Measurements from ENCODE around the gene FGF14. TPM values are rescaled to one million over a fixed set of nuclear protein-coding genes. Genes with fewer than 3 reads are reported as not detected.

FGF14 gene
- total and polyA plus RNA-seq, 5 experiments from 2014 or later = not detected

GRCh38 chr13:102049853-102050252 is 352.0 kb downstream of the FGF14 start:
- Mint-ChIP-seq H3K9me3 (peaks cover 4 to 59% (median 35%) of the 10 kb centered on the region in 9 donors), H3K27me3 (no peaks in the 10 kb centered on the region), H3K36me3 (peaks cover 0 to 19% (median 0%) of the 10 kb centered on the region in 3 donors), H3K4me1 (no peaks in the 10 kb centered on the region), H3K4me3 (no peak overlapping the region), H3K27ac (no peak overlapping the region)
- POLR2A ChIA-PET = no interaction called here
- DNase-seq (no peak), ATAC-seq (no peak)

DNA sequence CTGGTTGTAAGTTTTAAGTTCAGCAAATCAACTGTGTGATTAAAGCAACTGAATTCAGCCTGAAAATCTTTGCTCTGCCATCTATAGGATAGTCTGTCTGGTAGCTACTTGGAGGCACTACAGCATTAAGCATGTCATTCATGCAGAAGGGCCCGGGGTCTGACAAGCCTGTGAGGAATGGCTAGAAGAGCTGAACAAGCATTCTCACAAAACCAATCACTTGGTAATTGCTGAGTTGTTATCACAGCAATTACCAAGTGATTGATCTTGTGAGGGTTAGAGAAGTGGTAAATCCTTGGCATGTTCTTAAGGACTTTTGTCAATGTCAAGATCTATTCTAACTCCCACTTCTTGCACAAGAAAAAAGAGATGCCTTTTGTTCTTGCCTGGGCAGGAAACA is 356.1 kb downstream of the FGF14 start:
- ATAC-seq = no peak
- peaks cover 3 to 26% (median 13%) of the 10 kb centered on the region in 9 donors for H3K9me3 Mint-ChIP-seq
- H3K27ac Mint-ChIP-seq = no peak overlapping the region
- H3K4me3 Mint-ChIP-seq = no peak overlapping the region
- peaks cover 0 to 5% (median 0%) of the 10 kb centered on the region in 3 donors for H3K36me3 Mint-ChIP-seq
- no peak for DNase-seq
- POLR2A ChIA-PET = no interaction called here
- H3K4me1 Mint-ChIP-seq = no peaks in the 10 kb centered on the region
- H3K27me3 Mint-ChIP-seq = no peaks in the 10 kb centered on the region

DNA sequence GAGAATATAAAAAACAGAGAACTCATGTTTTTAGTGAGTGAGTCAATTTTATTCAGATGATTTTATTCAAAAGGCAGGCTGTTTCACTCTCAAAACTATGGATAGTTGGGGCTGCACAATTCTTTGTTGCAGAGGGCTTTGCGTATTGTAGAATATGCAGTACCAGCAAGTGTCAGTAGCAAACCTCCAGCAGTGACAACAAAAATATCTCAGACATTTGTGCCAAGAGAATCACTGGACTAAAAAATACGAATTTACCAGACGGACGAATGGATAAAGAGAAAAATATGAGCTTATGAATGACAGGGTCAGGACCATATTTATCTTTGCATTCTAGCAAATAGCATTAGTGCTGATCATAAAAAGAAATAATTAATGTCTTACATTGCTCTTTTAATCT is 359.1 kb downstream of the FGF14 start:
- ATAC-seq (no peak), DNase-seq (no peak)
- POLR2A ChIA-PET = no interaction called here
- Mint-ChIP-seq H3K27me3 (no peaks in the 10 kb centered on the region), H3K4me1 (no peaks in the 10 kb centered on the region), H3K9me3 (peaks cover 0 to 6% (median 0%) of the 10 kb centered on the region in 9 donors), H3K36me3 (no peaks in the 10 kb centered on the region), H3K27ac (no peak overlapping the region), H3K4me3 (no peak overlapping the region)

GRCh38 chr13:102041544-102041943 is 360.3 kb downstream of the FGF14 start:
- Mint-ChIP-seq H3K9me3 (peaks cover 0 to 3% (median 0%) of the 10 kb centered on the region in 9 donors), H3K27ac (no peak overlapping the region), H3K4me1 (no peaks in the 10 kb centered on the region), H3K27me3 (no peaks in the 10 kb centered on the region), H3K36me3 (no peaks in the 10 kb centered on the region), H3K4me3 (no peak overlapping the region)
- DNase-seq = no peak
- no peak for ATAC-seq
- POLR2A ChIA-PET = no interaction called here

GRCh38 chr13:102040812-102041211 is 361.0 kb downstream of the FGF14 start:
- Mint-ChIP-seq H3K27ac (no peak overlapping the region), H3K4me1 (no peaks in the 10 kb centered on the region), H3K36me3 (no peaks in the 10 kb centered on the region), H3K27me3 (peaks cover 0 to under 1% (median 0%) of the 10 kb centered on the region in 5 donors), H3K4me3 (no peak overlapping the region), H3K9me3 (peaks cover 0 to 3% (median 0%) of the 10 kb centered on the region in 9 donors)
- POLR2A ChIA-PET = no interaction called here
- DNase-seq = no peak
- no peak for ATAC-seq

- H3K4me3 Mint-ChIP-seq = no peak overlapping the region
- H3K36me3 Mint-ChIP-seq = no peaks in the 10 kb centered on the region
- no peaks in the 10 kb centered on the region for H3K4me1 Mint-ChIP-seq
- POLR2A ChIA-PET = no interaction called here
- ATAC-seq (no peak), DNase-seq (no peak)
- H3K27me3 Mint-ChIP-seq = peaks cover 0 to 4% (median 0%) of the 10 kb centered on the region in 5 donors
- H3K27ac Mint-ChIP-seq = no peak overlapping the region
- peaks cover 0 to 3% (median 0%) of the 10 kb centered on the region in 9 donors for H3K9me3 Mint-ChIP-seq
These were observed 362.6 kb downstream of the FGF14 start for GRCh38 chr13:102039264-102039663.

GRCh38 chr13:102038787-102039186 is 363.1 kb downstream of the FGF14 start:
- Mint-ChIP-seq H3K36me3 (no peaks in the 10 kb centered on the region), H3K9me3 (peaks cover 0 to 3% (median 0%) of the 10 kb centered on the region in 9 donors)

GRCh38 chr13:102035969-102036368 is 365.9 kb downstream of the FGF14 start:
- no peaks in the 10 kb centered on the region for H3K36me3 Mint-ChIP-seq
- H3K9me3 Mint-ChIP-seq = peaks cover 0 to 3% (median 0%) of the 10 kb centered on the region in 9 donors

More at GRCh38 chr13:102038787-102039186, 363.1 kb downstream of the FGF14 start:
- H3K4me3 Mint-ChIP-seq = no peak overlapping the region
- no peaks in the 10 kb centered on the region for H3K4me1 Mint-ChIP-seq
- peaks cover 0 to 4% (median 0%) of the 10 kb centered on the region in 5 donors for H3K27me3 Mint-ChIP-seq
- DNase-seq (no peak), ATAC-seq (no peak)
- no peak overlapping the region for H3K27ac Mint-ChIP-seq
- POLR2A ChIA-PET = no interaction called here

DNA sequence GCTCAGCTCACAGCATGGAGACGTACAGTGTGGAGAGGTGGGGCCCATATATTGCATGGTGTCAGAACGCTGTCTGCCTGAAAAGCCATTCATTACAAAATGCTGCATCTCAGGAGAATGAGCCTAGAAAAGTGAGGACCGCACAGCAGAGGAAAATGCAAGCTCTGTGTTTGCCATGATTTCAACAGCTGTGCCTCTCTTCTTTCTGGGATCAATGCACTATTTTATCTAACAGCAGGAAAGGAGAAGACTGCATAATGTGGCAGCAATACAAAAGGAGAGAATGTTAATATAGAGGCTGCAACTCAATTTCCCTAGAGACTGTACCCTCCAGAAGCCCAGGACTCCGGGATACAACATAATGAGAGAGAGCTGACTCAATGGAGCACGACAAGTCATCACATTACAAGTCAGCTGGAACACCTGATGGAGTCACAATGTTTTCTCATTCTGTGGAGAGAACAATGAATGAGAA is 368.0 kb downstream of the FGF14 start:
- ATAC-seq (no peak), DNase-seq (no peak)
- Mint-ChIP-seq H3K27me3 (peaks cover 0 to 4% (median 0%) of the 10 kb centered on the region in 5 donors), H3K36me3 (no peaks in the 10 kb centered on the region), H3K4me3 (no peak overlapping the region), H3K27ac (no peak overlapping the region), H3K9me3 (peaks cover 0 to 4% (median 0%) of the 10 kb centered on the region in 9 donors), H3K4me1 (no peaks in the 10 kb centered on the region)
- POLR2A ChIA-PET = no interaction called here

More at GRCh38 chr13:102035969-102036368, 365.9 kb downstream of the FGF14 start:
- POLR2A ChIA-PET = no interaction called here
- ATAC-seq (no peak), DNase-seq (no peak)
- Mint-ChIP-seq H3K27ac (no peak overlapping the region), H3K4me3 (no peak overlapping the region), H3K4me1 (no peaks in the 10 kb centered on the region), H3K27me3 (peaks cover 0 to 4% (median 0%) of the 10 kb centered on the region in 5 donors)

DNA sequence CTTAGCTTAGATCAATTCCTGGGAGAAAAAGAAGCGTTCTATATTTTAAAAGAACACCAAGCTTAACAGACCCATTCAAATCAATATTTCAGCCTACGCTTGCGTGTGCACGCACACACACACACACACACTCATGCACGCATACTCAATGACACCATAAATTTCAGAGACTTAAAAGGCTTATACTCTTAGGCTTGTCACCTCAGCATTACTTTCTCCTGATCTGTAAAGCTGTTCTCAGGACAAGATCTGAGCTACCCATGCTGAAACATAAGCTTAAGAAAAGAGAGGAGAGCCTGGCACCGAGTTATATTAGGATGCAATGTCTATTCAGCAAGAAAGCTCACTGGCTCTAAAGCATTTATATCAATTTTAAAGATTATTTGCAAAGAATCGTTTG is 368.5 kb downstream of the FGF14 start:
- no peaks in the 10 kb centered on the region for H3K36me3 Mint-ChIP-seq
- H3K4me3 Mint-ChIP-seq = no peak overlapping the region
- DNase-seq = no peak
- no peak for ATAC-seq
- no peak overlapping the region for H3K27ac Mint-ChIP-seq
- H3K9me3 Mint-ChIP-seq = peaks cover 0 to 4% (median 0%) of the 10 kb centered on the region in 9 donors
- no peaks in the 10 kb centered on the region for H3K4me1 Mint-ChIP-seq
- peaks cover 0 to 4% (median 0%) of the 10 kb centered on the region in 5 donors for H3K27me3 Mint-ChIP-seq
- POLR2A ChIA-PET = no interaction called here

GRCh38 chr13:102028868-102029267 is 373.0 kb downstream of the FGF14 start:
- ATAC-seq (no peak), DNase-seq (no peak)
- Mint-ChIP-seq H3K36me3 (no peaks in the 10 kb centered on the region), H3K27ac (no peak overlapping the region), H3K4me3 (no peak overlapping the region), H3K4me1 (no peaks in the 10 kb centered on the region), H3K9me3 (peaks cover 0 to 7% (median 0%) of the 10 kb centered on the region in 9 donors), H3K27me3 (no peaks in the 10 kb centered on the region)
- POLR2A ChIA-PET = no interaction called here

DNA sequence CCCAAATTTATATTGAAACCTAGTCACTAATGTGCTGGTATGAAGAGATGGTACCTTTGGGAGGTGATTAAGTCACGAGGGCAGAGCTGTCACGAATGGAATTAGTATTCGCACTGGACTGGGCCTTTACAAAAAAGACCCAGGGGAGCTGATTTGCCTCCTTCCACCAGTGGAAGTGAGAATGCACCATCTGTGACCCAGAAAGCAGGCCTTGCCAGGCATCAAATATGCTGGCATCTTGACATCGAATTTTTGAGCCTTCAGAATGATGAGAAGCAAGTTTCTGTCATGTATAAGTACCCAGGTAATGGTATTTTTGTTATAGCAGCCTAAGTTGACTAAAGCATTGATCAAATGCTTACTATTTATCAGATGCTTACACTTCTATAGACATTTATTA is 373.6 kb downstream of the FGF14 start:
- no peaks in the 10 kb centered on the region for H3K4me1 Mint-ChIP-seq
- POLR2A ChIA-PET = no interaction called here
- H3K27ac Mint-ChIP-seq = no peak overlapping the region
- ATAC-seq (no peak), DNase-seq (no peak)
- H3K27me3 Mint-ChIP-seq = no peaks in the 10 kb centered on the region
- no peaks in the 10 kb centered on the region for H3K36me3 Mint-ChIP-seq
- H3K9me3 Mint-ChIP-seq = peaks cover 0 to 7% (median 0%) of the 10 kb centered on the region in 9 donors
- H3K4me3 Mint-ChIP-seq = no peak overlapping the region

GRCh38 chr13:102021777-102022176 is 380.1 kb downstream of the FGF14 start:
- Mint-ChIP-seq H3K27ac (no peak overlapping the region), H3K36me3 (peaks cover 0 to 16% (median 0%) of the 10 kb centered on the region in 3 donors), H3K4me3 (no peak overlapping the region), H3K27me3 (peaks cover 0 to 18% (median 0%) of the 10 kb centered on the region in 5 donors), H3K4me1 (no peaks in the 10 kb centered on the region), H3K9me3 (peaks cover 16 to 40% (median 24%) of the 10 kb centered on the region in 9 donors)
- DNase-seq = no peak
- no peak for ATAC-seq
- POLR2A ChIA-PET = no interaction called here

- POLR2A ChIA-PET = no interaction called here
- peaks cover 16 to 41% (median 27%) of the 10 kb centered on the region in 9 donors for H3K9me3 Mint-ChIP-seq
- no peak for ATAC-seq
- no peaks in the 10 kb centered on the region for H3K4me1 Mint-ChIP-seq
- no peak overlapping the region for H3K4me3 Mint-ChIP-seq
- DNase-seq = no peak
- H3K36me3 Mint-ChIP-seq = peaks cover 0 to 16% (median 0%) of the 10 kb centered on the region in 3 donors
- no peak overlapping the region for H3K27ac Mint-ChIP-seq
- peaks cover 0 to 18% (median 0%) of the 10 kb centered on the region in 5 donors for H3K27me3 Mint-ChIP-seq
These were observed 381.1 kb downstream of the FGF14 start for GRCh38 chr13:102020611-102021216.
